Measurements from ENCODE around the gene UBE2Q2.

UBE2Q2 gene

GRCh38 chr15:75928680-75929608 is 85.7 kb downstream of the UBE2Q2 start:
- no peak for DNase-seq

DNA sequence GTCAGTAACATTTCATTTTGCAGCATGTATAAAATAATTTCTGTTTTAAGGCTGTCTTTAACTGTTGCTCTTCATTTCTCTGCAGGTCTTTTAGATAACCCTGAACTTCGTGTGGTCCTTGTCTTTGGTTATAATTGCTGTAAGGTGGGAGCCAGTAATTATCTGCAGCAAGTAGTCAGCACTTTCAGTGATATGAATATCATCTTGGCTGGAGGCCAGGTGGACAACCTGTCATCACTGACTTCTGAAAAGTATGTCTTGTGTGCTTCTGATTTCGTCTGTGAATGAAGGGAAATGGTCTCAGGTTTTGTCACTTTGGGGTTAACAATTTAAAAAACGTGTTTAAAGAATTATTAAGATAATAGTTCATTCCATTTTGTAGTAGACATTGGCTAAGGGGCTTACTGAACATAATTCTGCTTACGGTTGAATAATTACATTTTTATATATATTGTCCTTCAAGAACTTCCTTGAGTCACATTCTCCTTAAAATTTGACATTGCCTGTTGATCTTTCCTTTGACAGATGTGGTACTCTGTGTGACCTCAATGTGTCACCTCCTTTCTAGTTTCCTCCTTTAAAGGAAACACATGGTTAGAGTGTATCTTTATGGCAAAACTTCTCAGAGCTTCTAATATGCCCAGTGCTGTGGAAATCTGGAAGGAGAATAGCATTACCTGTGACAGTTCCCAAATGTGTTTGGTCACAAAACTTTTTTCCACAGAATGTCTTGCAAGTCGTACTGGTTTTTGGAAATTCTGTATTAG is 86.7 kb downstream of the UBE2Q2 start:
- DNase-seq, result no peak

- no peak for DNase-seq
Observed at GRCh38 chr15:75930866-75931265, 87.6 kb downstream of the UBE2Q2 start.

- no peak for DNase-seq
Observed at GRCh38 chr15:75942464-75942863, 99.2 kb downstream of the UBE2Q2 start.

- DNase-seq, result no peak
Observed at GRCh38 chr15:75943246-75943645, 100.0 kb downstream of the UBE2Q2 start.

DNA sequence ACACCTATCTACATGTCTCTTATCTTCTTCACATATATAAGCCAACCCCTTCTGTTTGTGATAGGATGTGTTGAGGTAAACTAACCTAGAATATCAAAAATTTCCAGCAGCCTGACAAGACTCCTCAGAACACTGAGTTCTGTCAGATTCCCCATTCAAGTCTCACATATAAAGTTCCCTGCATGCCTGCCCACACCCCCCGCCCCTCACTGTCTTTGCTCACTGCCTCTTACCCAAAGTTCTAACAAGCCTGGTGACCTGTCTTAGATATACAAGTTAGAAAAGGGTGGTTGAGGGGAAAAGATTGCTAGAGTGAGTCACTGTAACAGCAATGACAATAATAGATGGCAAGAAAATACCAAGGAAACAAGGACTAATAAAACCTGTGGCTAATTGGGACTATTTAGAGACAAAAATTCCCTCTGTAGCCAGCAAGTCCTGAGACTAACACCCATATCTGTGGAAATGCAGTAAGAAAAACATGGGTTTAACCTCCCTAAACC is 100.5 kb downstream of the UBE2Q2 start:
- no peak for DNase-seq

GRCh38 chr15:75945953-75946352 is 102.7 kb downstream of the UBE2Q2 start:
- DNase-seq, result no peak

GRCh38 chr15:75947092-75947491 is 103.8 kb downstream of the UBE2Q2 start:
- DNase-seq, result no peak

DNA sequence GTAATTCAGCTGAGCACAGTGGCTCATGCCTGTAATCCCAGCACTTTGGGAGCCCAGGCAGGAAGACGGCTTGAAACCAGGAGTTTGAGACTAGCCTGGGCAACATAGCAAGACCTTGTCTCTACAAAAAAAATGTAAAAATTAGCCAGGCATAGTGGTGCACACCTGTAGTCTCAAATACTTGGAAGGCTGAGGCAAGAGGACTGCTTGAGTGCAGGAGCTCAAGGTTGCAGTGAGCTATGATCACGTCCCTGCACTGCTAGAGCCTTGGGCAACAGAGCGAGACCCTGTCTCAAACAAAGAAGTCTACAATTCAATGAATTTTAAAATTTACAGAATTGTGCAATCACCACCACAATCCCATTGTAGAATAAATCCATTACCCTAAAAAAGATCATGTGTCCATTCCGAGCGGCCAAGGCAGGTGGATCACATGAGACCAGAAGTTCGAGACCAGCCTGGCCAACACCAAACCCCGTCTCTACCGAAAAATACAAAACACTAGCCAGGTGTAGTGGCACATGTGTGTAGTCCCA is 105.6 kb downstream of the UBE2Q2 start:
- no peak for DNase-seq

Data from CD4-positive, alpha-beta T cell treated with Interleukin-4 for 1 hour (primary cell).